GM18508 (cell line): Measurements from ENCODE around the gene CAPZA3.
"Not testable (repeated sequence)": the region's sequence is repeated elsewhere in the genome, so short reads cannot be mapped to it uniquely, and the experiment has no call there.

Source experiments
- ATAC-seq: cut with Tn5 transposase; IDR thresholded peaks from one replicate; pipeline ENCODE4 v1.9.1; 2021; ENCODE audit warnings: moderate number of reproducible peaks; ENCODE audit not compliant: insufficient read depth, unreplicated experiment

The CAPZA3 gene

GRCh38 chr12:18737819-18738218 is at the start of gene CAPZA3, which contains the start of gene PLCZ1:
Gene CAPZA3, plus strand, starts transcription at chr12:18738119. Its CDS starts 150 bp downstream, at chr12:18738269.
Gene PLCZ1, minus strand, starts transcription at chr12:18738012. Its CDS starts 641 bp downstream, at chr12:18737371.
- no peak for ATAC-seq

DNA sequence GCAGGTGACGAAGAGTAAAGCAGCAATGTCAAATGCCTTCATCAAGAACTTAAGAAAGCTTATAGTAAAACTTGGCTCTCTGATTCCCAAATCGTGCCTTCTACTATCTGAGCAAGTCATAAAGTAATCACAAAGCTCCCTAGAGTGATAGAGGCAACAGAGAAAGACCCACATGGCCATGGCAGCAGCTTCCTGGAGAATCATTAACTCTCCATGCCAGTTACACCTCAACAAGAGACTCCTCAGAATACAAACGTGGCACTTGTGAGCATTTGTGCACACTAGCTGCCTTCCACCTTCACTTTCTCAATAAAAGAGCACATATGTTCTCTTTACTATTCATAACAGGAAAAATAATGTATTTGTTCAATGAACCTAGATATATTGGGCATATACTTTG is 48.1 kb upstream of the CAPZA3 start:
- ATAC-seq: no peak

GRCh38 chr12:18690653-18691052 is 47.3 kb upstream of the CAPZA3 start:
- ATAC-seq: no peak

DNA sequence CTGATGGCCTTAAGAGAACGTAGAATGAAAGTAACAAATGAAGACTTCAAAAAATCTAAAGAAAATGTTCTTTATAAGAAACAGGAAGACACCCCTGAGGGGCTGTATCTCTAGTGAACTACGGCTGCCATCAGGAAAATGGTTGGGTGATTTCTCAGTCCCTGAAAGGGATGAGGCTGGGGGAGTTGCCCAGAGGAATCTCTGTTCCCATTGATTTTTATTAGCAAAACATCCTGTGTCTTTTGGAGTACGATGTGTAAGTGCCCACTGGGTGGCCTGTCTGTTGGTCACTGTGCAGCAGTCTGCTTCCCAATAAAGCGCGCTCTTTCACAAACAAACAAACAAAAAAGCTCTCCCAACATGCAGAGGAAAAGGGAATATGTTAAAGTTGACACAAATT is 43.9 kb upstream of the CAPZA3 start:
- not testable (repeated sequence) for ATAC-seq

GRCh38 chr12:18696971-18697602 is 40.8 kb upstream of the CAPZA3 start:
- no peak for ATAC-seq

DNA sequence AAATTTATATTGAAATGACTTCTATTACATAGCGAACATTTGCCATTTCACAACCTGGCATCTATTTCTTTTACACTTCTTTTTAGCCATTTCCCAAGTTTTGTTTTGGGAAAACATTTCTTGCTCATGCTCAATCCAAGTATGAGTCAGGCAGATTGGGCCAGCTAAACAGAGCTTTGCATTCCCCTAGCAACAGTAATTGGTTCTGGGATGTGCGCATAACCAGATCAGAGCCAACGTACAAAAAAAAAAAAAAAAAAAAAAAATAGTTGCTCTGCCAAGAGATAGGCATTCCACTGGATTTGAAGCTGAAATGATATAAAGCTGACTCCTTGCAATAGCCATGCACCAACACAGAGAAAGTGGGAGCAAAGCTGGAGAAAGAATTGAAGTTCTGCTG is 37.6 kb upstream of the CAPZA3 start:
- ATAC-seq: no peak

- no peak for ATAC-seq
Observed at GRCh38 chr12:18703321-18703720, 34.6 kb upstream of the CAPZA3 start.

DNA sequence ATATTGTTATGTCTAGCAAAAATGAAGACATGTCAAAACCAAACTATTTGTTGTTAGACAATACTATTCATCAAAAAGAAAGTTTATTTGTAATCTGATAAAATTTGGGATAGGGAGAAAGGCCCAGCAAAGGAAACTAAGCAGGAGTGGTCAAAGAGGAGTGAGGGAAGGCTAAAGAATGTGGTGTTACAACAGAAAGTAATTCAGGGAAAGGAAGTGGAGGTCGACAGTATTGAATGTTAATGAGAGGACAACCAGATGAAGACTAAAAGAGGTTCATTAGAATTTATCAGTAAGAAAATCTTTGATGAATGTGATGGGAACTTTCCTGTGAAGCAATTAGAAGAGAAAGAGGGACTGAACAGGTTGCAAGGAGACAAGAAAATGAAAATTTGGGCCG is 34.0 kb upstream of the CAPZA3 start:
- no peak for ATAC-seq

- ATAC-seq: no peak
Observed at GRCh38 chr12:18706798-18707197, 31.1 kb upstream of the CAPZA3 start.

DNA sequence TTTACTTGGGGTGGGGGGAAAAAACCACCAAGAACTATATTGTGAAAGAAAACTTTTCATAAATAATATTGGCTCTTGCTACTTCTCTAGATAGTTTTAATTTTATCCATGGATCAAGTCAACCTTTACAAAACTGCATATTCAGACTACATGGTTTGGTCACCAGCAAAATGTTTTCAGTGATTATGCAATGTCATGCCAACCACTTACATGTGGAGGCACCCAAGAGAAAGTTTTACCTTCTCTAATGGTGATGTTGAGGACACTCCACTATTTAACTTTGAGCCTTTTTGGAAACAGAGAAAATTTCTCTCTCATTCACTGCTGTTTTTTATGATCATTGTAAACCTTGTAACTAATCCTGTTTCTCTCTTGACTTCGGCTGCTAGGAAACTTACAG is 21.7 kb upstream of the CAPZA3 start:
- no peak for ATAC-seq

- ATAC-seq: no peak
Observed at GRCh38 chr12:18718462-18718861, 19.5 kb upstream of the CAPZA3 start.

DNA sequence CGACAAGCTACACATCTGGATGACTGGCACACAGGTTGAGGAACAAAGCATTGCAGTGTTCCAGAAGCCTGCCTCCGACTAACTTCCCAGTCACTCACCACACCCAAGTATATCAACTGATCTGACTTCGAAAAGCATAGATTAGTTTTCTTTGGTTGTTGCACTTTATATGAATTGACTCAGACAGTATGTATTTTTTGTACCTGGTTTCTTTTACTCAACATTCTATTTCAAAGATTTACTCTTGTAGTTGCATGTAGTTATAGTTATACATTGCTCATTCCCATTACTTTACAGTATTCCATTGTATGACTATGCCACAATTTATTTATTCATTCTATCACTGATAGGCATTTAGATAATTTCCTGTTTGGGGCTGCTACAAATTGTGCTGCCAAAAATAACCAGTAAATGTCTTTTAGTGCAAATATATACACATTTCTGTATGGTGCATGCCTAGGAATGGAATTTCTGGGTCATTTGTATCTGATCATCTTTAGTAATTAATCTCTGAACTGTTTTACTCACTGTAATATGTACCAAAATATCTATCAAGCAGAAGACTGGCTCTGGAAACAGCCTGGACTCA is 17.9 kb upstream of the CAPZA3 start:
- no peak for ATAC-seq

GRCh38 chr12:18720690-18721089 is 17.2 kb upstream of the CAPZA3 start:
- no peak for ATAC-seq

GRCh38 chr12:18721452-18721851 is 16.5 kb upstream of the CAPZA3 start:
- ATAC-seq: no peak

DNA sequence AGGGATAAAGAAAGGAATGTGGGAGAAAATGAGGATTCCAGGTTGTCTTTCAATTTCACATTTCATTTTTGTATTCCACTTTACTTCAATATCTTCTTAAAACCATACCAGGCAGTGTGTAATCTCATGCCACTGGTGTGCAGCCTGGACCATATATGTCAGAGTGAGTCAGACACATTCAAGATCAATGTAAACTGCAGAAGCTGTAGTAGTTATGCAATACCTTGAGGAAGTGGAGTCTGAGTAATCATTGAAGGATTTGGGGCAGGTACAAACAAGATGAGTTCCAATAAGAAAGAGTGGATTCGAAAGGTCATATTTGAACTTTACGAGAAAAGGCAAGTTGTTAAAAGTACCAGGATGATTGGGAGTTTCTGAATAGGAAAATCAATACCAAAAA is 14.2 kb upstream of the CAPZA3 start:
- no peak for ATAC-seq

GRCh38 chr12:18731156-18731555 is 6.8 kb upstream of the CAPZA3 start:
- ATAC-seq: no peak

GRCh38 chr12:18747895-18748294 is 10.0 kb downstream of the CAPZA3 start:
- no peak for ATAC-seq

GRCh38 chr12:18749386-18749957 is 11.6 kb downstream of the CAPZA3 start:
- no peak for ATAC-seq

GRCh38 chr12:18750085-18750484 is 12.2 kb downstream of the CAPZA3 start:
- ATAC-seq: no peak

DNA sequence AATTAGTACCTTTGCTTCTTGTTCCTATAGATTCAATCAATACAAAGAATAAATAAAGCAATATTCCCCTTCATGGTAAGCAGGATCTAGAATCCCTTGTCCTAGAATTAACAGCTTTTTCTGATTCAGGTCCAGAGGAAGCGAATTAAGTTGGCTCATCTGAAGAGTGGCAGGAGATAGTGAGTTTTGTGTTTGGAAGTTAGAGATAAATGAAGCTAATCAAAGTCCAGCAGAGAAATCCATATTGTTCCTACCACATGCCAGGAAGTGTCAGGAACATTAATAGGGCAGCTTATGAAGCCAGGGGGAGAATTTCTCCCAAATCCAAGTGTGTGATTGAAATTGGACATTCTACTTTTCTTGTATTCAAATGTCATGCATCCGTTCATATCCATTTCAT is 13.9 kb downstream of the CAPZA3 start:
- no peak for ATAC-seq

DNA sequence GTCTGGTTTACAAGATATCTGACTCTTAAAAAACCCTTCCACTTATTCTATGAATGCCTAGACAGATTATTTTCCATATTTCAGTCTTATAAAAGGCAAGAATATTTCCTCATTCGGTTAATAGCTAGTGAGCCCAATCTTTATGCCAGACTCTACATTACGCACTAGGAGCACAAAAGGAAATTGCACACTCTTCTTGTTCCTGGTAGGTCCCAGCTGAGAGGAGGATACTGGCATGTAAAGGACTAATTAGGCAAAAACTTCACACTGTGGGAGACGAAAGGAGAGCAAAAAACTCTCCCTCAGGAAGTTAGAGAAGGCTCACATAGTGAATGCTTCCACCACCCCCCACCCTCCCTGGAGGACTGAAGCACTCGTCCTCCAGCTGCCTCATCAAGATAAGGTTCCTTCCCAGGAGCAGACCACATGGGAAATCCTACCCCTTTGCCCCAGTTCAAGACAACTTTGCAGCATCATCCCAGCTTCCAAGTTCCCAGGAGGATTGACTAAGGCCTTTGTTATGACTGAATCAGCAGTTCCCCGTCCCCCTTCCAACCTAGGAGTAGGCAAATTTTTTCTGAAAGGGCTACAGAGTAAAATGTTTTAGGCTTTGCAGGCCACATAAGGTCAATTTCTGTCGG is 14.5 kb downstream of the CAPZA3 start:
- no peak for ATAC-seq
